Ectodermal cell (in vitro differentiated cells): Measurements from ENCODE around the gene AP5Z1.

Experiments
- H3K27ac ChIP-seq: 2 replicates; pipeline ENCODE4 v1.7.0; 2013; ENCODE audit warnings: mild to moderate bottlenecking, low read depth, low read length; ENCODE audit not compliant: insufficient read depth, poor library complexity, severe bottlenecking
- H3K27me3 ChIP-seq: 2 replicates; pipeline ENCODE4 v1.7.0; 2013; ENCODE audit warnings: mild to moderate bottlenecking, low read length; ENCODE audit not compliant: insufficient read depth, control insufficient read depth, poor library complexity, severe bottlenecking
- H3K36me3 ChIP-seq: one replicate; pipeline ENCODE4 v1.7.0; 2013; ENCODE audit warnings: low read length; ENCODE audit not compliant: control insufficient read depth, insufficient read depth
- H3K4me1 ChIP-seq: one replicate; pipeline ENCODE4 v1.7.0; 2013; ENCODE audit warnings: low read length; ENCODE audit not compliant: control insufficient read depth, insufficient read depth
- H3K4me3 ChIP-seq: 2 replicates; pipeline ENCODE4 v1.7.0; 2013; ENCODE audit warnings: low read depth, low read length, control low read depth; ENCODE audit not compliant: insufficient read depth
- H3K9me3 ChIP-seq: 2 replicates; pipeline ENCODE4 v1.7.0; 2013; ENCODE audit warnings: mild to moderate bottlenecking, low read length, moderate library complexity; ENCODE audit not compliant: control insufficient read depth
- WGBS, 2 experiments: methylation state at CpG; one replicate each; pipeline ENCODE4 v1.1.7; 2013; ENCODE audit warnings: missing lambda C conversion rate in 2 of 2; 5-methylcytosine and 5-hydroxymethylcytosine counted together

Gene AP5Z1

DNA sequence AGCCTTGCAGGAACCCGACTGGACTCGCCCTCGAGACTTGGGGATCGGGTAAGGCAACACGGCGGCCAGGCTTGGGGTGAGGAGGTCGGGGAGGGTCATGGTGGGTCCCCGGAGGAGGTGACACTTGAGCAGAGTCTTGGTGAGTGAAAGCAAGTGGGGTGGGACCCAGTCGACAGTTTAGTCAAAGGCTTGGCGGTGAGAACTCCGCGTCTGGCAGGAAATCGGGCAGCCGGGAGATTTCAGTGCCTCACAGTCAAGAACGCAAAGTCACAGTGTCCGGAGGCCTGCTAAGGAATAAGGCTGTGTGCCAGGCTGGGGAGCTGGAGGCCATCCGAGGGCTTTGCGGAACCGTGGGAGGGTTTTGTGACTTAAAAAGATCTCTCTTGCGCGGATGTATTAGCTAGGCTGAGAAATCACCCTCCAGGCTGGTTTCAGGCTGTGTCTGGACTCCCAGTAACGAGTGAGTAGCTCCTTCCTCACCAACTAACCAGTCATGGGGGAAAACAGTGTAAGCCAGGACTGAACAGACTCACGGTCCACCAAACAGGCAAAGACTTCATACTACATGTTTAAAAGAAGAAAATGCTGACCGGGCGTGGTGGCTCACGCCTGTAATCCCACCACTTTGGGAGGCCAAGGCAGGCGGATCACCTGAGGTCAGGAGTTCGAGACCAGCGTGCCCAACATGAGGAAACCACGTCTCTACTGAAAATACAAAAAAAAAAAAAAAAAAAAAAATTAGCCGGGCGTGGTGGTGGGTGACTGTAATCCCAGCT is 613 bp downstream of the AP5Z1 start:
- WGBS, 2 experiments, result 31 to 33% methylated on average over 32 of the region's 32 CpGs
- Histone ChIP-seq H3K27me3 (no peaks in the 10 kb centered on the region), H3K9me3 (no peaks in the 10 kb centered on the region), H3K36me3 (no peaks in the 10 kb centered on the region), H3K4me1 (peaks cover 5% of the 10 kb centered on the region), H3K4me3 (peak overlapping the region; percentile 98), H3K27ac (peak overlapping the region; percentile 33)

DNA sequence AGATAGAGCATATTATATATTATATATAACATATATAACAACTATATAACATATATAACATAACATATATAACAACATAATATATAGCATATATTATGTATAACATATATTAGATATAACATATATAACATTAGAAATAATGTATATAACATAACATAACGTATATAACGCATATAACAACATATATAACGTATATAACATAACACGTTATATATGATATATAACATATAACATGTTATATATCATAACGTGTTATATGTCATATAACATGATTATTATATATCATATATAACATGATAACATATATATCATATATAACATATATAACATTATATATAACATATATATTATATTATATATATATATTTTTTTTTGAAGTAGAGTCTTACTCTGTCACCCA is 3.7 kb downstream of the AP5Z1 start:
- H3K4me1 ChIP-seq, result peaks cover 5% of the 10 kb centered on the region
- H3K27ac ChIP-seq, result no peak overlapping the region
- H3K4me3 ChIP-seq, result no peak overlapping the region
- no peaks in the 10 kb centered on the region for H3K27me3 ChIP-seq
- H3K9me3 ChIP-seq, result no peaks in the 10 kb centered on the region
- no CpG with 5 or more reads among the region's 5 CpGs for WGBS, 2 experiments
- H3K36me3 ChIP-seq, result peaks cover 7% of the 10 kb centered on the region

DNA sequence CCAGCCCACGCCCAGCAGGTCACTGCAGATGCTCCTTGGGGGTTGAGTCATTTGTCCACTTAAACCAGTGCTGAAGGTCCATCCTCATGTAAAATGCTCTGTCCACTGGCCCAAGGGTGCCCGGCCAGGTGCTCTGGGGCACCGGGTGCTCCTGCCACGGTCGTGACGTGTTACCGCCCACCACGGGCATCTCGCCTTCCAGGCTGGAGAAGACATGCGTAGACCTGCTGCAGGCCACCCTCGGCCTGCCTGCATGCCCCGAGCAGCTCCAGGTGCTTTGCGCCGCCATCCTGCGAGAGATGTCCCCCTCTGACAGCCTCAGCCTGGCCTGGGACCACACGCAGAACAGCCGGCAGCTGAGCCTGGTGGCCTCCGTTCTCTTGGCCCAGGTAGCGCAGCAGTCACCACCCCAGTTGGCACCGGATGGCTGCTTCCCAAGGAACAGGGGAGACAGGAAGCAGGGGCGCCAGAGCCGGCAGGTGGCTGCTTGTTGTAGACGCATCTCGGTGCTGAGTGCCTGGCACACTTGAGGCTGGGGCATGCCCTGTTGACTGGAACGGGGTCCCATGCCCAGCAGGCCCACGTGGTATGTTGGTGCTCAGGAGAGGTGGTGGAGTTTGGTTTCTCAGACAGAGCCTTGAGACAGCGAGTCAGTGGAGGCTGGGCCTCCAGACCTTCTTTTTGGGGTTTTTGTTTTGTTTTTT is 6.1 kb downstream of the AP5Z1 start:
- H3K36me3 ChIP-seq, result peaks cover 12% of the 10 kb centered on the region
- WGBS, 2 experiments, result 95 to 96% methylated on average over 27 of the region's 27 CpGs
- H3K4me3 ChIP-seq, result no peak overlapping the region
- H3K9me3 ChIP-seq, result no peaks in the 10 kb centered on the region
- no peak overlapping the region for H3K27ac ChIP-seq
- H3K27me3 ChIP-seq, result no peaks in the 10 kb centered on the region
- no peaks in the 10 kb centered on the region for H3K4me1 ChIP-seq

DNA sequence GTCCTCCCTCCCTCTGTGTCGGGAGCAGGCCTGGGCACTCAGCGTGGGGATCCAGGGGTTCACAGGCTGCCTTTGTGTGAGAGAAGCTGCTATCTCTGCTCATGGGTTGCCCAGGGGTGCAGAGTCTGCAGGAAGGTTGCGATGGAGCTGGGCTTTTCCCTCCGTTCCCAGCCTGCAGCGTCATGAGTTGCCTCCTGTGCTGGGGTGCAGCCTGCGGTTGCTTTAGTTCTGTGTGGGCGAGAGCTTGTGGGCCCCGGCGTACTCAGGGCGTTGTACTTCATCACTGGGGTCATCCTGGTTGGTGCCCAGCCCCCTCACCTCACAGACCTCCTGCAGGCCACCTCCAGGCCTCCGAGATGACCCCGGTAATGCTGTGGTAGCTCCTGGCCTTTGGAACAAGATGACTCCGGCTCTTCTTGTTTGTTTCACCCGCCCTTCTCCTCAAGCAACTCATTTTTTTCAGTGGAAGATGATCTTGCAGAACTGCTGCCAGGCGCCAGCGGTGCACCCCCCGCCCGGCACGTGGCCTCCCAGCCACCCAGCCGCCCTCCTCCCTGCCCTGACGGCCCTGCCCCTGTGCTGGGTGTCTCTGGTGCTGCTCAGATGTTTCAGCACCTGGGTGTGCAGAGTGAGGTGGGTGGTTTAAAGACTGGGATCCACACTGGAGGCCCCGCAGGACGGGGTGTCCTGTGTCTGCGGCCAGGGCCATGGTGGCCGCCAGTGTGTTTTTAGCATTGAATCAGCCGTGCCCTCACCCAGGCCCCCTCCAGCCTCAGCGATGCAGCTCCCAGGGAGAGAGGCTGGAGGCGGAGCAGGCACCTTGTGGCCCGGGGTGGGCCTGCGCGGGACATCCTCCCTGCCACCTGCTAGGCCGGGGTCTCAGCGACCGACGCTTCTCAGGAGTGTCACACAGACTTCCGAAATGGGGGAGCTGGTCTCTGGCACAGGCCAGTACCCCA is 7.2 kb downstream of the AP5Z1 start:
- 95 to 96% methylated on average over 36 of the region's 36 CpGs for whole genome bisulfite sequencing, 2 experiments
- Histone ChIP-seq H3K36me3 (peaks cover 12% of the 10 kb centered on the region), H3K27ac (no peak overlapping the region), H3K27me3 (no peaks in the 10 kb centered on the region), H3K4me1 (no peaks in the 10 kb centered on the region), H3K4me3 (no peak overlapping the region), H3K9me3 (no peaks in the 10 kb centered on the region)

DNA sequence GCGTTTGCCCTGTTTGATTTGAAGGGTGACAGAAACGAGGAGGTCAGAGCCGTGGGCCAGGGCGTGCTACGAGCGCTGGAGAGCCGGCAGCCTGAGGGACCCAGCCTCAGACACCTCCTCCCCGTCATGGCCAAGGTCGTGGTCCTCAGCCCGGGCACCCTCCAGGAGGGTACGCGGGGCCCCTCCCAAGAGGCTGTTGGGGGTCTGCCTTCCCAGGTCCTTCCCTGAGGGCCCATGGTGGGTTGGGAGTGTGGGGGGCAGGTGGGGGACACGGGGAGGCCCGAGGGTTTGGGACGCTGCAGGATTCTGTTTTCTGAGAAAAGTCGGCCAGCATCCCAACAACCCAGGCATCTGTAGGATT is 7.8 kb downstream of the AP5Z1 start:
- Histone ChIP-seq H3K9me3 (no peaks in the 10 kb centered on the region), H3K4me1 (no peaks in the 10 kb centered on the region), H3K27ac (no peak overlapping the region), H3K4me3 (no peak overlapping the region), H3K27me3 (no peaks in the 10 kb centered on the region), H3K36me3 (peaks cover 12% of the 10 kb centered on the region)
- 96% methylated on average over 16 of the region's 16 CpGs for WGBS, 2 experiments

DNA sequence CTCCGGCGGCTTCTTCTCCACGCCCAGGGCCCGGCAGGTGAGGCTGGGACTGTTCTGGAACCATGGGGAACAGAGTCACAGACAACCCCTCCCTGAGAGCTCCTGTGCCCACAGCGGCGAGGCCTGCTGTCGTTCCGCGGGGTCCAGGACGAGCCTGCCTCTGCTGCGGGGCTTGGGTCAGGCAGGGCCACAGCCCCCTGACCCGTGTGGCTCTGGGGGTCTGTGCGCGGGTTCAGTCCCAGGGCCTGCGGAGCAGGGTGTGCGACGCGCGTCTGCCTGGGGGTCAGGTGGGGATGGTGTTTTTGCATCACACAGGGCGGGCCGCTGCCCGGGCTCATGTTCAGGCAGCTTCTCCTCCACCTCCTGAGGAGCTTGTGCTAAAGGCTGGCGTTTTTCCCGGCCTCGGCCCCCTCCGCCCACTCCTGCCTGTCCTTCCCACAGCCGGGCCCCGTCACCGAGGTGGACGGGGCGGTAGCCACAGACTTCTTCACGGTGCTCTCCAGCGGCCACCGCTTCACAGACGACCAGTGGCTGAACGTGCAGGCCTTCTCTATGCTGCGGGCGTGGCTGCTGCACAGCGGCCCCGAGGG is 8.4 kb downstream of the AP5Z1 start:
- Histone ChIP-seq H3K9me3 (no peaks in the 10 kb centered on the region), H3K36me3 (peaks cover 12% of the 10 kb centered on the region), H3K4me3 (no peak overlapping the region), H3K27me3 (no peaks in the 10 kb centered on the region), H3K4me1 (no peaks in the 10 kb centered on the region), H3K27ac (no peak overlapping the region)
- WGBS, 2 experiments, result 94% methylated on average over 40 of the region's 40 CpGs

DNA sequence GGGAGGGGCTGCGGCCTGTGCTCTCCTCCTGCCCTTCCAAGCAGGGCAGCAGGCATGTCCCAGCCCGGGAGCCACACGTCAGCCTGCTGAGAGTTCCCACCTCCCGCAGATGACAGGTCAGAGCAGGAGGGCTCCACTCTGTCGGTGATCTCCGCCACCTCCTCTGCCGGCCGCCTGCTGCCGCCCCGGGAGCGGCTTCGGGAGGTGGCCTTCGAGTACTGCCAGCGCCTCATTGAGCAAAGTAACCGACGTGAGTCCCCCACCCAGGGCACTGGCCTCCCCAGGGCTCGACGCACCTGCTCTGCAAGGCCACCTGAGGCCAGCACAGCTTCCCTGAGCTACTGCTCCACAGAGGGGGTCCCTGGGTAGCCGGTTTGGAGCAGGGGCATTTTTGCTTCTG is 9.4 kb downstream of the AP5Z1 start:
- Histone ChIP-seq H3K27me3 (no peaks in the 10 kb centered on the region), H3K4me3 (no peak overlapping the region), H3K9me3 (no peaks in the 10 kb centered on the region), H3K4me1 (no peaks in the 10 kb centered on the region), H3K27ac (no peak overlapping the region), H3K36me3 (peaks cover 12% of the 10 kb centered on the region)
- 94 to 95% methylated on average over 19 of the region's 19 CpGs for WGBS, 2 experiments

DNA sequence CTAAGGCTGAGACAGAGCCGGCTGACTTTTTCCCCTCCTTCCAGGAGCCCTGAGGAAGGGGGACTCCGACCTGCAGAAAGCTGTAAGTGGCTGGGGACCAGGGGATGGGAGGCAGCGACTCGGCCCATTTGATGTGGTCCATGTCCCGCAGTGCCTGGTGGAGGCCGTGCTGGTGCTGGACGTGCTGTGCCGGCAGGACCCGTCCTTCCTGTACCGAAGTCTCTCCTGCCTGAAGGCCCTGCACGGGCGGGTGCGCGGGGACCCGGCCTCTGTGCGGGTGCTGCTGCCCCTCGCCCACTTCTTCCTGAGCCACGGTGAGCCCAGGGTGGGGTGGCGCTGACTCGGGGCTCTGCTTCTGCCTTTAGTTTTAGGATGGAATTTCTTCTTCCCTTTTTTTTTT is 9.9 kb downstream of the AP5Z1 start:
- Histone ChIP-seq H3K27ac (no peak overlapping the region), H3K36me3 (peaks cover 12% of the 10 kb centered on the region)
- 94 to 97% methylated on average over 20 of the region's 20 CpGs for WGBS, 2 experiments

DNA sequence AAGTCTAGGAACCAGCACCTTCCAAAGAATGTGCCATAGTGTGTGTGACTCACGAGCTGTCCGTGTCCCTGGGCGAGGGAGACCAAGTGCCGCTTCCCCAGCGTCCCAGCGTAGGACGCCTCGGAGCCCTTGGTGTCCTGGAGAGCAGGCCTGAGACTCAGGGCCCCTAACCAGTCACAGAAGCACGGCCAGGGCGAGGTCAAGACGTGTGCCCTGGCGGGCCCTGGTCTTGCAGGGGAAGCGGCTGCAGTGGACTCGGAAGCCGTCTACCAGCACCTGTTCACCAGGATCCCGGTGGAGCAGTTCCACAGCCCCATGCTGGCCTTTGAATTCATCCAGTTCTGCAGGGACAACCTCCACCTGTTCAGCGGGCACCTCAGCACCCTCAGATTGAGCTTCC is 10.6 kb downstream of the AP5Z1 start:
- no peak overlapping the region for H3K27ac ChIP-seq
- no peaks in the 10 kb centered on the region for H3K9me3 ChIP-seq
- H3K36me3 ChIP-seq, result peaks cover 12% of the 10 kb centered on the region
- no peak overlapping the region for H3K4me3 ChIP-seq
- WGBS, 2 experiments, result 96 to 98% methylated on average over 17 of the region's 17 CpGs
- H3K4me1 ChIP-seq, result no peaks in the 10 kb centered on the region
- no peaks in the 10 kb centered on the region for H3K27me3 ChIP-seq

More for the DNA sequence above, 9.9 kb downstream of the AP5Z1 start:
- no peaks in the 10 kb centered on the region for H3K9me3 ChIP-seq
- H3K4me3 ChIP-seq, result no peak overlapping the region
- H3K4me1 ChIP-seq, result no peaks in the 10 kb centered on the region
- no peaks in the 10 kb centered on the region for H3K27me3 ChIP-seq
